Mucosa of descending colon (tissue), 3 donors: ENCODE results near the gene GPC6. TPM values are rescaled to one million over a fixed set of nuclear protein-coding genes. Genes with fewer than 3 reads are reported as not detected.

Experiments used
- ATAC-seq: fragments of 200-7000 bp; cut with Tn5 transposase; one replicate; pipeline ENCODE4 v1.9.1; 2020; ENCODE audit warnings: mild to moderate bottlenecking, moderate library complexity
- DNase-seq, 3 donors: peaks; one replicate each; pipeline ENCODE4 v3.0.0-alpha.2; 2020
- H3K36me3 ChIP-seq: fragments of 200-600 bp; one replicate; pipeline ENCODE4 v1.8.0; 2021; ENCODE audit warnings: low read depth, mild to moderate bottlenecking
- H3K4me1 ChIP-seq: fragments of 200-600 bp; one replicate; pipeline ENCODE4 v1.8.0; 2021; ENCODE audit warnings: low read depth, mild to moderate bottlenecking
- H3K4me3 ChIP-seq: fragments of 200-600 bp; one replicate; pipeline ENCODE4 v1.8.0; 2021; ENCODE audit warnings: mild to moderate bottlenecking
- H3K9me3 ChIP-seq: fragments of 200-600 bp; one replicate; pipeline ENCODE4 v1.8.0; 2021; ENCODE audit warnings: mild to moderate bottlenecking
- intact Hi-C, 2 donors: fragments of 100-400 bp; cut with DNase I in 1 of 2; cut with micrococcal nuclease in 1 of 2; formaldehyde crosslinking; loops; one replicate each; pipeline versions ENCODE4 v1.11.0 to v1.11.1; 2022; cut with DNase I, micrococcal nuclease
- total RNA-seq, 3 donors: library from RNA; stranded (reverse); fragmentation: NEBNext Ultra II Directional in 2 of 3; extraction: Animal tissue kit (Norgen Biotek cat#: 25700) in 2 of 3; gene quantifications; one replicate each; pipeline versions ENCODE4 v1.2.1 to v1.2.4, GENCODE V29; 2021 to 2023
- TF ChIP-seq, protein P1 (sequence below): fragments of 200-600 bp; IDR thresholded peaks from one replicate; pipeline ENCODE4 v1.8.0; 2022; ENCODE audit warnings: antibody characterized with exemption, mild to moderate bottlenecking
- donor health status: DM: no; HTN: no; CAD: no; lungs with moderate emphysema.
- donor health status: DM: no; HTN: no; CAD: no.
- donor health status: DM: no; HTN: yes; CAD: no.

The GPC6 gene
- total RNA-seq, 3 donors from 2014 or later, result 2.7 to 11.3 (median 7.5) TPM

GRCh38 chr13:93307136-93307535 lies 80.5 kb downstream of the GPC6 start:
- no peak for DNase-seq
- Histone ChIP-seq H3K36me3 (no peaks in the 10 kb centered on the region), H3K4me1 (no peaks in the 10 kb centered on the region), H3K4me3 (no peak overlapping the region), H3K9me3 (no peaks in the 10 kb centered on the region)
- ATAC-seq, result no peak
- TF ChIP-seq, protein P1, sequence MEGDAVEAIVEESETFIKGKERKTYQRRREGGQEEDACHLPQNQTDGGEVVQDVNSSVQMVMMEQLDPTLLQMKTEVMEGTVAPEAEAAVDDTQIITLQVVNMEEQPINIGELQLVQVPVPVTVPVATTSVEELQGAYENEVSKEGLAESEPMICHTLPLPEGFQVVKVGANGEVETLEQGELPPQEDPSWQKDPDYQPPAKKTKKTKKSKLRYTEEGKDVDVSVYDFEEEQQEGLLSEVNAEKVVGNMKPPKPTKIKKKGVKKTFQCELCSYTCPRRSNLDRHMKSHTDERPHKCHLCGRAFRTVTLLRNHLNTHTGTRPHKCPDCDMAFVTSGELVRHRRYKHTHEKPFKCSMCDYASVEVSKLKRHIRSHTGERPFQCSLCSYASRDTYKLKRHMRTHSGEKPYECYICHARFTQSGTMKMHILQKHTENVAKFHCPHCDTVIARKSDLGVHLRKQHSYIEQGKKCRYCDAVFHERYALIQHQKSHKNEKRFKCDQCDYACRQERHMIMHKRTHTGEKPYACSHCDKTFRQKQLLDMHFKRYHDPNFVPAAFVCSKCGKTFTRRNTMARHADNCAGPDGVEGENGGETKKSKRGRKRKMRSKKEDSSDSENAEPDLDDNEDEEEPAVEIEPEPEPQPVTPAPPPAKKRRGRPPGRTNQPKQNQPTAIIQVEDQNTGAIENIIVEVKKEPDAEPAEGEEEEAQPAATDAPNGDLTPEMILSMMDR, result no peak
- intact Hi-C loops, result no loop called here

DNA sequence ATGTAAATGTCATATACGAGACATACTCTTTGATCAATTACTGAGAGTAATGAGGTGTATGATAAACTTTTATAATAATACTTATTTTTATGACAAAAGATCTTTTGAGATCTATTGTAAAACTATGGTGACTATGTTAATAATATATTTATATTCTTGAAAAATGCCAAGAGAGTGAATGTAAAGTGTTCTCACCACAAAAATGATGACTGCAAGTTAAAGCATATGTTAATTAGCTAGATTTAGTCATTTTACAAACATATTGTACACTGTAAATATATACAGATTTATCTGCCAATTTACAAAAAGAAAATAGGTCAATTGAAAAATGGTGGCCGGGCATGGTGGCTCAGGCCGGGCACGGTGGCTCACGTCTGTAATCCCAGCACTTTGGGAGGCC lies 81.0 kb downstream of the GPC6 start:
- H3K4me3 ChIP-seq, result no peak overlapping the region
- intact Hi-C loops, result no loop called here

GRCh38 chr13:93309886-93310523 lies 83.4 kb downstream of the GPC6 start:
- H3K4me1 ChIP-seq, result no peaks in the 10 kb centered on the region
- DNase-seq (no peak), ATAC-seq (no peak)
- no peak overlapping the region for H3K4me3 ChIP-seq
- intact Hi-C loops, result no loop called here
- no peaks in the 10 kb centered on the region for H3K9me3 ChIP-seq
- H3K36me3 ChIP-seq, result no peaks in the 10 kb centered on the region
- TF ChIP-seq, protein P1, result no peak

More for the DNA sequence above, 81.0 kb downstream of the GPC6 start:
- Histone ChIP-seq H3K9me3 (no peaks in the 10 kb centered on the region), H3K4me1 (no peaks in the 10 kb centered on the region), H3K36me3 (no peaks in the 10 kb centered on the region)
- no peak for DNase-seq
- no peak for ATAC-seq
- TF ChIP-seq, protein P1, result no peak

- TF ChIP-seq, protein P1, result no peak
- Histone ChIP-seq H3K4me1 (no peaks in the 10 kb centered on the region), H3K4me3 (no peak overlapping the region), H3K9me3 (no peaks in the 10 kb centered on the region), H3K36me3 (no peaks in the 10 kb centered on the region)
- ATAC-seq (no peak), DNase-seq (no peak)
- intact Hi-C loops, result no loop called here
These were observed 90.2 kb downstream of the GPC6 start for GRCh38 chr13:93316841-93317240.

- ATAC-seq, result no peak
- TF ChIP-seq, protein P1, result no peak
- DNase-seq, result no peak
- intact Hi-C loops, result no loop called here
- Histone ChIP-seq H3K36me3 (no peaks in the 10 kb centered on the region), H3K9me3 (no peaks in the 10 kb centered on the region), H3K4me1 (no peaks in the 10 kb centered on the region), H3K4me3 (no peak overlapping the region)
These were observed 92.1 kb downstream of the GPC6 start for GRCh38 chr13:93318534-93319254.
